Hindlimb muscle (tissue), 1 donor: Measurements from ENCODE around the gene ACADM. TPM values are rescaled to one million over a fixed set of nuclear protein-coding genes. Genes with fewer than 3 reads are reported as not detected.
"Not testable (repeated sequence)": the region's sequence is repeated elsewhere in the genome, so short reads cannot be mapped to it uniquely, and the experiment has no call there.

Experiments
- DNase-seq: peaks from one replicate; pipeline ENCODE4 v3.0.0-alpha.2; 2013
- polyA plus RNA-seq: library from polyadenylated mRNA; unstranded; fragments of 120-200 nt; gene quantifications from one replicate; pipeline ENCODE4 v1.2.1, GENCODE V29; 2013; ENCODE audit not compliant: insufficient read length

ACADM gene
- polyA plus RNA-seq, 1 donor = 59.7 TPM

DNA sequence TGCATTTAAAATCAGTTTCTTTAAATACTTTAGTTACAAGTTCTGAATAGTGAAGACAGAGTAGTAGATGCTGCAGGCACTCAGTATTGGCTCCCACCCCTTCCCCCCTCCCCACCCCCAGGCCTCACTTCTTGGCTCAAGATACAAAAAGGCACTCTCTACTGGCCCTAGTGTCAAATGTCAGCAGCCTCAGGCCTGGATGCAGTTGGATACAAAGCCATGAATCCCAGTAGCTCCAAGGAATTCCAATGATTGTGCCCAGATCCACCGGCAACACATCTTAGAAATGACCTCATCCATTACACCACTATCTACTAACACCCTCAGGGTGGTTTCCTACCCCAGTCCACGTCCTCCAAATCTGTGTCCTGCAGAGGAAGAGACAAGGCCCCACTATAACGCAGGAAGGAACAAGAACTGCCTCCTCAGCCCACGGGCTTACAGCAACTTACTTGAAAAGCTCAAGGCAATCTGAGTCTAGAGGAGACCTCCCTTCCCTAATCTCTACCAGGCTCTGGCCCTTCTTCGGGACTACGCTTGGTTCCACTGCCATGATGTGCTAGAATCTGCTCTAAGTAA lies 17.6 kb downstream of the ACADM start:
- DNase-seq = no peak

DNA sequence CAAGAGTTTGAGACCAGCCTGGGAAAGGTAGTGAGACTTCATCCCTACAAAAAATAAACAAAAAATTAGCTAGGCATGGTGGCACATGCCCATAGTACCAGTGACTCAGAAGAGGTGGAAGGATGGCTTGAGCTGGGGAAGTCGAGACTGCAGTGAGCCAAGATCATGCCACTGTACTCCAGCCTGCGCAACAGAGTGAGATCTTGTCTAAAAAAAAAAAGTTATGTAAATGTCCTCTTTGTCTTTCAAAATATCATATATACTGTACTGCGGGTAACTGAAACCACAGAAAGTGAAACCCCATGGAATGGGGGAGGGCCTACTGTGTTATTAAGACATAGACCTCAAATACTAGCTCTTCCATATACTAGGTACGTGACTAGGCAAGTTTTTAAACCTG lies 20.8 kb downstream of the ACADM start:
- no peak for DNase-seq

DNA sequence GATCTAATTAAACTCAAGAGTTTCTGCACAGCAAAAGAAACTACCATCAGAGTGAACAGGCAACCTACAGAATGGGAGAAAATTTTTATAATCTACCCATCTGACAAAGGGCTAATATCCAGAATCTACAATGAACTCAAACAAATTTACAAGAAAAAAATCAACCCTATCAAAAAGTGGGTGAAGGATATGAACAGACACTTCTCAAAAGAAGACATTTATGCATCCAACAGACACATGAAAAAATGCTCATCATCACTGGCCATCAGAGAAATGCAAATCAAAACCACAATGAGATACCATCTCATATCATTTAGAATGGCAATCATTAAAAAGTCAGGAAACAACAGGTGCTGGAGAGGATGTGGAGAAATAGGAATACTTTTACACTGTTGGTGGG lies 32.7 kb downstream of the ACADM start:
- DNase-seq = not testable (repeated sequence)

DNA sequence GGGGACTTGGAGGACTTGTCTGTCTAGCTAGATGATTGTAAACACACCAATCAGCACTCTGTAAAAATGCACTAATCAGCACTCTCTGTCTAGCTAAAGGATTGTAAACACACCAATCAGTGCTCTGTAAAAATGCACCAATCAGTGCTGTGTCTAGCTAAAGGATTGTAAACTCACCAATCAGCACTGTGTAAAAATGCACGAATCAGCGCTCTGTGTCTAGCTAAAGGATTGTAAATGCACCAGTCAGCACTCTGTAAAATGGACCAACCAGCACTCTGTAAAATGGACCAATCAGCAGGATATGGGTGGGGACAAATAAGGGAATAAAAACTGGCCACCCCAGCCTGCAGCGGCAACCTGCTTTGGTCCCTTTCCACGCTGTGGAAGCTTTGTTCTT lies 34.0 kb downstream of the ACADM start:
- DNase-seq = not testable (repeated sequence)

DNA sequence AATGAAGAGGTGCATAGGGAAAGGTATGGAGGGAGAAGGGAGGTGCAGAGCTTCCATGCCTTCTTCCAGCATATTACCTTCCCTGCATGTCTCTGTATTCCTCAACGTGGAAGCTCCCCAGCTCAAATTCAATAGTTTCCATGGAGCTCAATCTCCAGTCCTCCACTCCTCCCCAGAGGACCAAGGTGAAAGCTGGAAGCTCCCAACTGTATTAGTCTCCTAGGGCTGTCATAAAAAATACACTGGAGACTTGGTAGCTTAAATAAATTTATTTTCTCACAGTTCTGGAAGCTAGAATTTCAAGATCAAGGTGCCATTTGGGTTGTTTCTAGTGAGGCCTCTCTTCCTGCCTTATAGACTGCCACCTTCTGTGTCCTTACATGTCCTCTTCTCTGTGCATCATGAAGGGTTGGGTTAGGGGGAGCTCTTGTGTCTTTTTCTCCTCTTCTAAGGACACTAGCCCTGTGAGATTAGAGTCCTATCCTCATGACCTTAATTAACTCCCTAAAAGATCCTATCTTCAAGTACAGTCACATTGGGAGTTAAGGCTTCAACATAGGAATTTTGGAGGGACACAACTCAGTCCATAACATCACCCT lies 39.6 kb downstream of the ACADM start:
- no peak for DNase-seq

DNA sequence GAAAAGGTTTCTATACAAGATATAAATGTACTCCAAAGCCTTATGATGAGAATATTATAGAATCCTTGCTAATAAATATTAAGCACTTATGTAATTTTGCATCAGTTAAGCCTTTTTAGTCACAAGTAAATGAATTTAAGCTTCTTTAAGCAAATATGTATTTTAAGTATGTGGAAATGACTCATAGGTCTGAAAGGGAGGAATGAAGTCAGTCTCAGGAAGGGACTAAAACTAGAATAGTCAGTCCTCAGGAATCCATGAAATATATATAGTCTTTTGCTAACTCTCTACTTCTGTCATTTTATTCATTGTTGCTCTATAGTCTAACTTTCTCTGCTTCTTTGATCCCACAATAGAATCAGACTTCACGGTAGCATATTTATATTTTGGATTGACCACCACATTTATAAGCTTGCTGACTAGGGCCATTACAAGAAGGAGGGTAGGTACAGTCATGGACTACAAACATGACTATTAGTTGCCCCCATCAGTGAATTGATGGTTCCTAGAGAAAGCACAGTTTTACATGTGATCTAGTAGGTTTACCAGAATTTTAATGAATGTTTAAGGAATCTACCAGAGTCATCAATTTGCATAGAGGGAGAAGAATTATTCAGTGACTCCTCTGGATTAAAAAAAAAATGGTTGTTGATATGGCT lies 41.3 kb downstream of the ACADM start:
- DNase-seq = no peak

DNA sequence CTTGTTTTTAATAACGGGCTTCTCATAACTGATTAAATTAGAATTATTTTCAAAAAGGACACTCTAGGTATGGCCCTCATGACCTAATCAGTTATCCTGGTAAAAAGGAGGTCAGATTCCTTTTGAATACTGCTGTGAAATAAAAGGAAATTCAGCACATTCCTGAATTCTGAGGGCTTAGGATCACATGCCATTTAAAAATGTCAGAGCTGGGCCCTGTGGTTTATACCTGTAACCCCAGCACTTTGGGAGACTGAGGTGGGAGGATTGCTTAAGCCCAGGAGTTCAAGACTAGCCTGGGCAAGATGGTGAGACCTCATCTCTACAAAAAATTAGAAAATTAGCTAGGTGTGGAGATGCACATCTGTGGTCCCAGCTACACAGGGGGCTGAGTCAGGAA lies 43.5 kb downstream of the ACADM start:
- DNase-seq = no peak

DNA sequence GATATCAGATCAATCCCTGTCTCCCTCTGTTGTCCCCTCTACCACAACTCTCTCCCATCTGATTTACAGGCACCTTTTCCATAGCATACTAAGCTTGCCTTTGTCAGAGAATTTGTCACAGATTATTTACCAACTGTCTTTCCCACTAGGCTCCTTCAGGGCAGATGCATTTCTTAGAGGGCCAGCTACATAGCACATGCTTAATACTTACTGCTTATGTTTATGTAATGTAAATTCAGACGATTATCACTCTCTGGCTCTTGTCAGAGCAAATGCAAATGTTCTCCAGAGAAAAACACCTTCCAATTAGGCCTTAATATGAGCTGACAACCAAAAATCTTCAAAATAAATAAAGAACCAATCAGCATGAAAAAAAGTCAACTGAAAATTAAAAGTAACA lies 46.3 kb downstream of the ACADM start:
- no peak for DNase-seq

DNA sequence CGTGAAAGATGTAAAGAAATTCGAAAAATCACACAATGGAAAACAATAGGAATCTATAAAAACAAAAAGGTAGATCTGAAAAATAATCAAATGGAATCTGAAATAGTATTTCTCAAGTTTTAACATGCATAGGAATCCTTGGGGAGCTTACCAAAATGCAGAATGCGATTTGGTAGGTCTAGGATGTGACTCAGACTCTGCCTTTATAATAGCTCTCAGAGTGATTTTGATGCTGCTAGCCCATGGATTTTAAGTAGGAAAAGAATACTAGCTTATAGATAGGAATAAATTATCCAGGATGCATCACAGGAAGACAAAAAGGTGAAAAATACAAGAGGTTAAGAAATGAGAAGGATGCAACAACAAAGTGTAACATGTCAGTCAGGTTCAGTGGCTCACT lies 47.5 kb downstream of the ACADM start:
- no peak for DNase-seq

DNA sequence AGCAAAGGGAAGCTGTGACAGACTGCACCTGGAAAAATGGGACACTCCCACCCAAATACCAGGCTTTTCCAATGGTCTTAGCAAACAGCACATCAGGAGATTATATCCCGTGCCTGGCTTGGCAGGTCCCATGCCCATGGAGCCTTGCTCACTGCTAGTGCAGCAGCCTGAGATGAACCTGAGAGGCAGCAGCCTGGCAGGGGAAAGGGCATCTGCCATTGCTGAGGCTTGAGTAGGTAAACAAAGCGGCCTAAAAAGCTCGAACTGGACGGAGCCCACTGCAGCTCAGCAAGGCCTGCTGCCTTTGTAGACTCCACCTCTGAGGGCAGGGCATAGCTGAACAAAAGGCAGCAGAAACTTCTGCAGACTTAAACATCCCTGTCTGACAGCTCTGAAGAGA lies 53.3 kb downstream of the ACADM start:
- not testable (repeated sequence) for DNase-seq

DNA sequence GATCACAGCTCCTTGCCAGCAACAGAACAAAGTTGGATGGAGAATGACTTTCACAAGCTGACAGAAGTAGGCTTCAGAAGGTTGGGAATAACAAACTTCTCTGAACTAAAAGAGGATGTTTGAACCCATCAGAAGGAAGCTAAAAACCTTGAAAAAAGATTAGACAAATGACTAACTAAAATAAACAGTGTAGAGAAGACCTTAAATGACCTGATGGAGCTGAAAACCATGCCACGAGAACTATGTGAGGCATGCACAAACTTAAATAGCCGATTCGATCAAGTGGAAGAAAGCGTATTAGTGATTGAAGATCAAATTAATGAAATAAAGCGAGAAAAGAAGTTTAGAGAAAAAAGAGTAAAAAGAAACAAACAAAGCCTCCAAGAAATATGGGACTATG lies 54.2 kb downstream of the ACADM start:
- DNase-seq = not testable (repeated sequence)

DNA sequence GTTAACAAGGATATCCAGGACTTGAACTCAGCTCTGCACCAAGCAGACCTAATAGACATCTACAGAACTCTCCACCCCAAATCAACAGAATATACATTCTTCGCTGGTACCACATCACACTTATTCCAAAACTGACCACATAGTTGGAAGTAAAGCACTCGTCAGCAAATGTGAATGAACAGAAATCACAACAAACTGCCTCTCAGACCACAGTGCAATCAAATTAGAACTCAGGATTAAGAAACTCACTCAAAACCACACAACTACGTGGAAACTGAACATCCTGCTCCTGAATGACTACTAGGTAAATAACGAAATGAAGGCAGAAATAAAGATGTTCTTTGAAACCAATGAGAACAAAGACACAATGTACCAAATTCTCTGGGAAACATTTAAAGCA lies 55.7 kb downstream of the ACADM start:
- not testable (repeated sequence) for DNase-seq

DNA sequence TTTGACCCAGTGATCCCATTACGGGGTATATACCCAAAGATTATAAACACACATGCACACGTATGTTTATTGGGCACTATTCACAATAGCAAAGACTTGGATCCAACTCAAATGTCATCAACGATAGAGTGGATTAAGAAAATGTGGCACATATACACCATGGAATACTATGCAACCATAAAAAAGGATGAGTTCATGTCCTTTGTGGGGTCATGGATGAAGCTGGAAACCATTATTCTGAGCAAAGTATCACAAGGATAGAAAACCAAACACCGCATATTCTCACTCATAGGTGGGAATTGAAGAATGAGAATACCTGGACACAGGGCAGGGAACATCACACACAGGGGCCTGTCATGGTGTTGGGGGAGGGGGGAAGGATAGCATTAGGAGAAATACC lies 59.4 kb downstream of the ACADM start:
- DNase-seq = not testable (repeated sequence)

DNA sequence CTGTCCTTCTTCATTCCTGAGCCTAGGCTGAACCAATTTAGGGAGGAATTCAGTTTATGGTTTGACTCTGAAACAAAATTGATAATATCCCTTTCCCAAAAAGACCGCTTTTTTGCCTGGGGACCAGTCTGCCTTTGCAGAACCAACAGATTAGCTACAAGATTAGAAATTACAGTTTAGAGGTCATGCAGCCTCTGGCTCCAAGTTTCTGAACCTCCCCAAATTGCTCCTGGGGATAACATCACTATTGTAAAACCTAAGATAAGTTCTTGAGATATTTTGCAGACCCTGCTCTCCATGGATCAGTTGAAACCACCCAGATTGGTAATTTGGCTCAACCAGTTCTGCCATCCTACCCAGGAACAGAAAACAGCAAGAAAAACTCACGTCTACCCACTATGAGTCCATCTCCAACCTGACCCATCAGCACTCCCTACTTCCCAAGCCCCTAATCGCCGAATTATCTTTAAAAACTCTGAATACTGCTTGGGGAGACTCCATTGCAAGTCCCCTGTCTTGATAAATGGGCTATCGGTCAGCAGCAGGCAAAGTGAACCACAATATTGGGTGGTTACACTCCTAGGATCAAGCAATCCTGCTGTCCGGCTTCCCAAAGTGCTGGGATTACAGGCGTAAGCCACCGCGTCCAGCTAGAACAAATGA lies 60.9 kb downstream of the ACADM start:
- DNase-seq = no peak

DNA sequence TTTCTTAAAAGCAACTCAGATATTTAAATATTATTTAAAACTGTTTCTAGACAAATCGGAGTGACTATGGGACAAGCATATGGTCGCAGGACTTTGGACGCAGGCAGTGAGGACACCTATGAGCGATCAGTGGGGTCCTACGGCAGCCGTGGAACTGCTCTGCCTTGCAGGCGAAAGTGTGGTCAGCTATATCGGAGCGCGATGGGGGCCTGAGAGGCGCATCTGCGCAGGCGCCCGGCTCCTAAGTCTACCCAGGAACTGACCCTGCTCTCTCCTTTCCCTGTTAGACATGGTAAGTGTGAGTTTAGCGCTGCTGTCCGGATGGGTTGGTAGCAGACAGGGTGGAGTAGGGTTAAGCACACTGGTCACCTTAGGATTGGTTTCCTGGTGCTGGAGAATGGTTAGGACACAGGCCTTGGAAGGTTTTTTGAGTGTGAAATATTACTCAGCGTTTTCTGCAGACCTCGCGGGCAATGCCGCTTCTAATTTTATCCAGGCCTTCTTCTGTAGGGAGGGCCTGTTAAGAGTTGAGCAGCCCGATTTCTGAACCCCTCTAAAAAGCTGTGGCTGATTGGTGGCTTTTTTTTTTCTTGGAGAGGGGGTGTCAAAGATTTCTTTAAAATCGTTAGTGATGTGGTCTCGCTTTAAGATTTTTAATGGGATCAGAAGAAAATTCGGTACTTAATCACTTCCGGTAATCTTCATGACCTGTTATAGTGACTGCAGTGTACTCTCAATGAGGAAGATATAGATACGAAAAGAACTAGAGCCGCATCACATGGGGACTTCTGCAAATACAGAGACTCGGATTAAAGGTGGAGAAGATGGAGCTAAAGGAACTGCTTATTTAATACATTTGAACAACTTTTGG lies 61.7 kb downstream of the ACADM start, which contains the start of gene RABGGTB:
Gene RABGGTB (plus strand): TSS at position 274 of the 871 bp plus-strand sequence. CDS start 16 bp downstream, at position 290.
- peak; percentile 97 for DNase-seq

DNA sequence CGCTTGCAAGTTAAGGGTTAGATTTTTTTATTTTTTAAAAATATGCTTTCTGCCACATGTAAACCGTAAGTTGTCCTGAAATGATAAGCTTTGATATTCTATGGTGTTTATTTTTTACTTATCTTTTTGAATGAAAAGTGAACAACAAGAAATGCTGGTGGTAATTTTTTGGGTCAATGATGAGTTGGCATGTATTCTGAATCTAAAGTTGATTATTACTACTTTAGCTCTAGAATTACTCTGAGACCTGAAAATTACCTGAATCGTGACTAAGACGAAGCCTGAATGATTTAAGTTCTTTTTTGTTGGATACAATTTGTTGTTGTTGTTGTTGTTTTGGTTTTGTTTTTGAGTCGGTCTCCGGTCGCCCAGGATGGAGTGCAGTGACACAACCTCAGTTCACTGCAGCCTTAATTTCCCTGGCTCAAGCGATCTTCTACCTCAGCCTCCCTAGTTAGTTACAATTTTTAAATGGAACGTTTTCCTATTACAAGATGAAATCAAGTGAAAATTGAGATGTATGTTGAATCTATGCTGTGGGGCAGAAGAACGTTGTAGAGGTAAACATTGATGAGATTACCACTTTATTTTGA lies 62.5 kb downstream of the ACADM start:
- DNase-seq = no peak

DNA sequence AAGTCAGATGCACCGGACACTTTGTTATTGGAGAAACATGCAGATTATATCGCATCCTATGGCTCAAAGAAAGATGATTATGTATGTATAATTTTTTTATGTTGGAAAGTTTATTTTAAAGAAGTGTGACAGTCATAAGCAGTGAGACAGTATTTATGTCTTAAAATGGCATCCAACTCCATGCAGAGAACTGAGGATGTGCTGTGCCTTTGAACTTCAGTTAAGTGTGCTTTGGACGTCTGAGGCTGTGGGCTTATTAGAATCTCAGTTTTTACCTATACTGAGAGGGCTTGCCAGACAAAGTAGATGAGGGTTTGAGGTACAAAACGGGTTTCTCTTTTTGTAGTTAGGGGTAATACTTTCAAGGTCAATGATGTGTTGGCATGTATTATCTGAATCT lies 63.0 kb downstream of the ACADM start:
- no peak for DNase-seq

DNA sequence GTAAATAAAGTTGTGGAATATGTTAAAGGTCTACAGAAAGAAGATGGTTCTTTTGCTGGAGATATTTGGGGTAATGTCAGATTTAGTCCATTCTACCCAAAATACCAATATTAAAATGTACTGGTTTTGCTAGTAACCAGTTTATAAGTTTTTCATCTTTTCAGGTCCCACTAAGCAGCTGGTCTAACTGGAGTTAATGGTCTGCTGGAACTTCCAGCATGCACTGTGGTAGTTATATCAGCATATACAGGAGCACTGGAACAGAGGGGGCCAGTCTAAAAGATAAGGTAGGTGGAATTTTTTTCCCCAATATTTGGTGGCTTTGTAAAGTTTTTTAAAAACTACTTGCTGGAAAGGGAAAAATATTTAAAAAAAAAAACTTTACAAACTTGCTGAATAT lies 65.5 kb downstream of the ACADM start:
- DNase-seq = no peak

DNA sequence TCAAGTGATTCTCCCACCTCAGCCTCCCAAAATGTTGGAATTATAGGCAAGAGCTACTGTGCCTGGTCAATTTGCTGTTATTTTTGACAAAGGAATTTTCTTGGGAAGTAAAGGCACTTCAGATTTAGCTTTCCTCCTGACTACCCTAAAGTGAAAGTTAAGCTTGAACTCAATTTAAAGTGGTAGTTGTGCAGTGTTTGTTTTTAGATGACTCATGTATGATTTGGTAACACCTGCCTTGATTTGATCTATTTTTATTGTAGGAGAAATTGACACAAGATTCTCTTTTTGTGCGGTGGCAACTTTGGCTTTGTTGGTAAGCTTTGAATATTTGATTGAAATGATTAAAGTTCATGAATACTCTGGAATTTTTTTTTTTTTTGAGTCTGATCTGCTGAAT lies 66.5 kb downstream of the ACADM start:
- no peak for DNase-seq

DNA sequence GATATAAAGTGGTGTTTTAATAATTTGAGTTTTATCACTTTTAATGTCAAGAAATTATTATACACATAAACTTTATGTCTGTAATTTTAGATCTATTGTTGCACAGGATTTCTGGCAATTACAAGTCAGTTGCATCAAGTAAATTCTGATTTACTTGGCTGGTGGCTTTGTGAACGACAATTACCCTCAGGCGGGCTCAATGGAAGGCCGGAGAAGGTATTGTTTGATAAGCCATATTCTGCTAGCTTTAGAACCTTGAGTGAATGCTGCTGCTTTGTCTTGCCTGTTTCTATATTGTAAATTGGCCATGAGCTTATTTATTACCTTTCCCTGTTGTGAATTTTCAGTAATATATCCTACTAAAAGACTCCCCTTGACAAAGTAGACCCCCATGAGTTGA lies 67.6 kb downstream of the ACADM start:
- DNase-seq = no peak

DNA sequence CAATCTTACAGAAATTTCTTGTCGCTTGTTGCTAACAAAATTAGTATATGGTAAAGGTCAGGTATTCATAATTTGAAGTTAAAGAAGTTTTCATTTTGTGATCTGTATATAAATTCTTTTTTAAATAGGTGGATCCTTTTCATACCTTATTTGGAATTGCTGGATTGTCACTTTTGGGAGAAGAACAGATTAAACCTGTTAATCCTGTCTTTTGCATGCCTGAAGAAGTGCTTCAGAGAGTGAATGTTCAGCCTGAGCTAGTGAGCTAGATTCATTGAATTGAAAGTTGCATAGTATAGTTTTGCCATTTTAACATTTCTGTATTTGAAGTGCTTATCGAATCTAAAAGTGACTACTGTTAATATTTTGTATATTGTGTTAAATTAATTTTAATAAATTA lies 69.9 kb downstream of the ACADM start:
- no peak for DNase-seq

DNA sequence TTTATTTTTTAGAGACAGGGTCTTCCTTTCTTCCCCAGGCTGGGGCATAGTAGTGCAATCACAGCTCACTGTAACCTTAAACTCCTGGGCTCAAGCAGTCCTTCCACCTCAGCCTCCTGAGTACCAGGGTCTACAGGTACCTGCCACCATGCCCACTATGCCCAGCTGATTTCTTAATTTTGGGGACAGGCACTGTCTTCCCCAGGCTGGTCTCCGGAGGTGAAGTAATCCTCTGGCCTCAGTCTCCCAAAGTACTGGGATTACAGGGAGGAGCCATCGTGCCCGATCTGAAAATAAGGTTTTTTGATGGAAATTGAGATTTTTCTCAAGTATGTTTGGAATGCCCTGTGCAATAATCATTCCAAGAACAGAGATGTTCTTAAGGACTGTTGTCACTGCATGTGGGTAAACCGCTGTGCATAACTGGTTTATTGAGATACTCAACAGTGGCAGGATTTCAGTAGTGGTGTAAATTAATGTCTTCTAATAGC lies 71.2 kb downstream of the ACADM start:
- no peak for DNase-seq
